Hematopoietic multipotent progenitor cell (in vitro differentiated cells): ENCODE data around the gene SYTL2. TPM values are rescaled to one million over a fixed set of nuclear protein-coding genes. Genes with fewer than 3 reads are reported as not detected.

Source experiments
- DNase-seq, 3 donors: peaks; one replicate each; pipeline ENCODE4 v3.0.0-alpha.2; 2011 to 2015; ENCODE audit warnings: low read depth in 2 of 3, low spot score in 2 of 3
- total RNA-seq: library from RNA; depleted of rRNA; stranded (reverse); fragments of >200 nt; gene quantifications from one replicate; pipeline ENCODE4 v1.2.3, GENCODE V29; 2012

SYTL2 gene
- total RNA-seq, 1 donor: 0.81 TPM

GRCh38 chr11:85742348-85742747, 68.6 kb downstream of the SYTL2 start:
- DNase-seq: no peak

- no peak for DNase-seq
These were observed 70.2 kb downstream of the SYTL2 start for GRCh38 chr11:85740481-85741400.

GRCh38 chr11:85737738-85738137, 73.2 kb downstream of the SYTL2 start:
- DNase-seq: peak in 2 of 3 donors; percentile 7 to 35

GRCh38 chr11:85735876-85736460, 75.0 kb downstream of the SYTL2 start:
- DNase-seq: no peak

GRCh38 chr11:85732965-85733364, 78.0 kb downstream of the SYTL2 start:
- DNase-seq: no peak

GRCh38 chr11:85726381-85726780, 84.6 kb downstream of the SYTL2 start:
- no peak for DNase-seq

- DNase-seq: no peak
These were observed 85.3 kb downstream of the SYTL2 start for GRCh38 chr11:85725510-85726258.

GRCh38 chr11:85724748-85725465, 86.0 kb downstream of the SYTL2 start:
- DNase-seq: no peak

- no peak for DNase-seq
These were observed 87.9 kb downstream of the SYTL2 start for GRCh38 chr11:85723088-85723487.

GRCh38 chr11:85721191-85721590, 89.8 kb downstream of the SYTL2 start:
- DNase-seq: no peak

- DNase-seq: no peak
These were observed 91.7 kb downstream of the SYTL2 start for GRCh38 chr11:85718991-85719807.

GRCh38 chr11:85718126-85718943, 92.6 kb downstream of the SYTL2 start:
- DNase-seq: no peak

GRCh38 chr11:85717429-85717828, 93.5 kb downstream of the SYTL2 start:
- no peak for DNase-seq

- DNase-seq: no peak
These were observed 98.0 kb downstream of the SYTL2 start for GRCh38 chr11:85712953-85713352.

- DNase-seq: no peak
These were observed 100.0 kb downstream of the SYTL2 start for GRCh38 chr11:85710917-85711316.

- DNase-seq: no peak
These were observed 100.8 kb downstream of the SYTL2 start for GRCh38 chr11:85709941-85710702.

- no peak for DNase-seq
These were observed 105.1 kb downstream of the SYTL2 start for GRCh38 chr11:85705800-85706199.

- DNase-seq: no peak
These were observed 106.0 kb downstream of the SYTL2 start for GRCh38 chr11:85704967-85705366.
